CD4-positive, CD25-positive, alpha-beta regulatory T cell (primary cell): Measurements from ENCODE around the gene SH2D7. TPM values are rescaled to one million over a fixed set of nuclear protein-coding genes. Genes with fewer than 3 reads are reported as not detected.
A peak's percentile ranks its signal among the peaks of the same experiment; 100 is the strongest.

Source experiments
- ATAC-seq, 2 donors: fragments of 150-1000 bp; cut with Tn5 transposase; one replicate each; pipeline ENCODE4 v1.10.0; 2021; ENCODE audit warnings: low read depth in 2 of 2, moderate number of reproducible peaks in 2 of 2, moderate library complexity in 1 of 2
- DNase-seq, 3 donors: peaks; one replicate each; pipeline versions ENCODE4 v3.0.0 to v3.0.0-alpha.2; 2012 to 2022; ENCODE audit warnings: mixed read lengths in 1 of 3
- H3K27ac ChIP-seq: one replicate; pipeline ENCODE4 v1.7.0; 2013; ENCODE audit warnings: mild to moderate bottlenecking, low read length; ENCODE audit not compliant: insufficient read depth, poor library complexity, severe bottlenecking
- H3K27me3 ChIP-seq: one replicate; pipeline ENCODE4 v1.7.0; 2013; ENCODE audit warnings: low read length; ENCODE audit not compliant: control insufficient read depth, insufficient read depth
- H3K36me3 ChIP-seq: one replicate; pipeline ENCODE4 v1.7.0; 2013; ENCODE audit warnings: mild to moderate bottlenecking, low read length, moderate library complexity; ENCODE audit not compliant: control insufficient read depth, insufficient read depth
- H3K4me1 ChIP-seq: 2 replicates; pipeline ENCODE4 v1.7.0; 2013; ENCODE audit warnings: mild to moderate bottlenecking, low read length; ENCODE audit not compliant: insufficient read depth, control insufficient read depth, poor library complexity, severe bottlenecking
- H3K4me3 ChIP-seq: one replicate; pipeline ENCODE4 v1.7.0; 2013; ENCODE audit warnings: low read depth, mild to moderate bottlenecking, low read length, moderate library complexity
- H3K9me3 ChIP-seq, 2 experiments: 1 replicate in 1 of 2; 2 replicates in 1 of 2; pipeline ENCODE4 v1.7.0; 2013; ENCODE audit warnings: low read length in 2 of 2, mild to moderate bottlenecking in 1 of 2, moderate library complexity in 1 of 2; ENCODE audit not compliant: control insufficient read depth in 2 of 2
- H3K27ac Mint-ChIP-seq, 3 donors: one replicate each; pipeline ENCODE4 v1.8.0; 2020 to 2022; ENCODE audit warnings: mild to moderate bottlenecking in 3 of 3, mixed read lengths in 3 of 3, moderate library complexity in 2 of 3
- H3K27me3 Mint-ChIP-seq: one replicate; pipeline ENCODE4 v1.8.0; 2022; ENCODE audit warnings: mild to moderate bottlenecking, mixed read lengths
- H3K36me3 Mint-ChIP-seq: one replicate; pipeline ENCODE4 v1.8.0; 2020; ENCODE audit warnings: mixed read lengths
- H3K4me1 Mint-ChIP-seq, 4 donors: one replicate each; pipeline ENCODE4 v1.8.0; 2020 to 2022; ENCODE audit warnings: mixed read lengths in 4 of 4, mild to moderate bottlenecking in 1 of 4
- H3K4me3 Mint-ChIP-seq, 4 donors: one replicate each; pipeline ENCODE4 v1.8.0; 2020 to 2022; ENCODE audit warnings: mild to moderate bottlenecking in 4 of 4, mixed read lengths in 4 of 4, moderate library complexity in 3 of 4
- H3K9me3 Mint-ChIP-seq, 7 donors: one replicate each; pipeline ENCODE4 v1.8.0; 2020 to 2022; ENCODE audit warnings: mixed read lengths in 7 of 7, mild to moderate bottlenecking in 3 of 7, moderate library complexity in 2 of 7
- polyA plus RNA-seq, 4 donors: library from polyadenylated mRNA; unstranded; fragments of 300-500 nt; fragmentation: Illumina TruSeq; gene quantifications; one replicate each; pipeline ENCODE4 v1.2.3, GENCODE V29; 2021
- total RNA-seq: library from RNA; stranded (reverse); gene quantifications from one replicate; pipeline ENCODE4 v1.2.3, GENCODE V29; 2022

The SH2D7 gene
- total RNA-seq (not detected), polyA plus RNA-seq (under 1 TPM in 1 of 4 donors, not detected in 3; 0.09 TPM)

- no peak within 1 kb of the TSS for H3K4me3 Mint-ChIP-seq
- no peaks in the 10 kb centered on the region for H3K9me3 Mint-ChIP-seq
- DNase-seq (no peak), ATAC-seq (no peak)
- Histone ChIP-seq H3K4me3 (no peak within 1 kb of the TSS), H3K27ac (no peak within 1 kb of the TSS), H3K9me3 (no peaks in the 10 kb centered on the region), H3K4me1 (no peaks in the 10 kb centered on the region), H3K36me3 (no peaks in the 10 kb centered on the region), H3K27me3 (no peaks in the 10 kb centered on the region)
- peaks cover 0 to 13% (median 0%) of the 10 kb centered on the region in 4 donors for H3K4me1 Mint-ChIP-seq
- H3K27ac Mint-ChIP-seq: peak within 1 kb of the TSS in 1 of 3 donors; percentile 52
- no peaks in the 10 kb centered on the region for H3K36me3 Mint-ChIP-seq
- no peaks in the 10 kb centered on the region for H3K27me3 Mint-ChIP-seq
Measured at GRCh38 chr15:78092261-78093041, at the start of gene SH2D7. Gene SH2D7 (plus strand): TSS chr15:78092561. CDS start chr15:78092585, 24 bp downstream.

- peak overlapping the region; percentile 37 for H3K4me3 ChIP-seq
- Mint-ChIP-seq H3K9me3 (no peaks in the 10 kb centered on the region), H3K27ac (peak overlapping the region; percentile 92 to 98 (median 95)), H3K4me1 (peaks cover 38 to 98% (median 81%) of the 10 kb centered on the region in 4 donors), H3K36me3 (peaks cover 33% of the 10 kb centered on the region), H3K4me3 (peak overlapping the region; percentile 35 to 78 (median 65)), H3K27me3 (no peaks in the 10 kb centered on the region)
- peaks cover 22% of the 10 kb centered on the region for H3K36me3 ChIP-seq
- no peaks in the 10 kb centered on the region for H3K9me3 ChIP-seq
- peak in 1 of 3 donors; percentile 56 for DNase-seq
- ATAC-seq: peak; percentile 22 to 46
- H3K27me3 ChIP-seq: no peaks in the 10 kb centered on the region
- peak overlapping the region; percentile 84 for H3K27ac ChIP-seq
- peaks cover 80% of the 10 kb centered on the region for H3K4me1 ChIP-seq
Measured at GRCh38 chr15:78044407-78045155, 47.8 kb upstream of the SH2D7 start.

- H3K4me3 ChIP-seq: no peak overlapping the region
- H3K27ac ChIP-seq: peak overlapping the region; percentile 84
- DNase-seq: no peak
- no peaks in the 10 kb centered on the region for H3K27me3 ChIP-seq
- H3K36me3 Mint-ChIP-seq: peaks cover 28% of the 10 kb centered on the region
- peaks cover 18% of the 10 kb centered on the region for H3K36me3 ChIP-seq
- no peak for ATAC-seq
- H3K4me1 ChIP-seq: peaks cover 82% of the 10 kb centered on the region
- no peaks in the 10 kb centered on the region for H3K9me3 ChIP-seq
- H3K9me3 Mint-ChIP-seq: no peaks in the 10 kb centered on the region
- H3K4me3 Mint-ChIP-seq: peak overlapping the region in 3 of 4 donors; percentile 17 to 58 (median 36)
- H3K27ac Mint-ChIP-seq: peak overlapping the region; percentile 44 to 92 (median 57)
- H3K4me1 Mint-ChIP-seq: peaks cover 38 to 98% (median 81%) of the 10 kb centered on the region in 4 donors
- no peaks in the 10 kb centered on the region for H3K27me3 Mint-ChIP-seq
Measured at GRCh38 chr15:78045189-78045588, 47.2 kb upstream of the SH2D7 start.

GRCh38 chr15:78046796-78047341 lies 45.5 kb upstream of the SH2D7 start:
- Mint-ChIP-seq H3K36me3 (peaks cover 26% of the 10 kb centered on the region), H3K4me3 (peak overlapping the region; percentile 65 to 91 (median 72)), H3K27ac (peak overlapping the region; percentile 92 to 98 (median 95)), H3K9me3 (no peaks in the 10 kb centered on the region), H3K27me3 (no peaks in the 10 kb centered on the region), H3K4me1 (peaks cover 47 to 99% (median 82%) of the 10 kb centered on the region in 4 donors)
- peak in 1 of 3 donors; percentile 64 for DNase-seq
- Histone ChIP-seq H3K4me3 (peak overlapping the region; percentile 62), H3K27ac (peak overlapping the region; percentile 84), H3K27me3 (no peaks in the 10 kb centered on the region), H3K4me1 (peaks cover 88% of the 10 kb centered on the region), H3K9me3 (no peaks in the 10 kb centered on the region), H3K36me3 (peaks cover 18% of the 10 kb centered on the region)
- ATAC-seq: peak; percentile 18 to 19

GRCh38 chr15:78047761-78048627 lies 44.4 kb upstream of the SH2D7 start:
- no peaks in the 10 kb centered on the region for H3K27me3 ChIP-seq
- no peaks in the 10 kb centered on the region for H3K9me3 ChIP-seq
- H3K36me3 ChIP-seq: peaks cover 14% of the 10 kb centered on the region
- H3K27ac Mint-ChIP-seq: peak overlapping the region; percentile 92 to 98 (median 95)
- peaks cover 99% of the 10 kb centered on the region for H3K4me1 ChIP-seq
- peak; percentile 40 to 47 for ATAC-seq
- H3K4me3 Mint-ChIP-seq: peak overlapping the region; percentile 65 to 91 (median 72)
- H3K36me3 Mint-ChIP-seq: peaks cover 23% of the 10 kb centered on the region
- H3K27ac ChIP-seq: peak overlapping the region; percentile 84
- H3K27me3 Mint-ChIP-seq: no peaks in the 10 kb centered on the region
- H3K4me1 Mint-ChIP-seq: peaks cover 58 to 99% (median 82%) of the 10 kb centered on the region in 4 donors
- H3K4me3 ChIP-seq: peak overlapping the region; percentile 62
- no peaks in the 10 kb centered on the region for H3K9me3 Mint-ChIP-seq
- DNase-seq: peak in 1 of 3 donors; percentile 65

- Mint-ChIP-seq H3K4me1 (peaks cover 58 to 99% (median 82%) of the 10 kb centered on the region in 4 donors), H3K4me3 (peak overlapping the region in 3 of 4 donors; percentile 25 to 69 (median 65)), H3K27ac (peak overlapping the region; percentile 92 to 98 (median 95)), H3K27me3 (no peaks in the 10 kb centered on the region), H3K36me3 (peaks cover 23% of the 10 kb centered on the region), H3K9me3 (no peaks in the 10 kb centered on the region)
- Histone ChIP-seq H3K27ac (peak overlapping the region; percentile 84), H3K27me3 (no peaks in the 10 kb centered on the region), H3K36me3 (peaks cover 14% of the 10 kb centered on the region), H3K4me3 (peak overlapping the region; percentile 32), H3K9me3 (no peaks in the 10 kb centered on the region), H3K4me1 (peaks cover 98% of the 10 kb centered on the region)
- DNase-seq: no peak
- ATAC-seq: no peak
Measured at GRCh38 chr15:78048628-78048920, 43.8 kb upstream of the SH2D7 start.
